ENCODE results near the gene RAB11FIP4.

The RAB11FIP4 gene

GRCh38 chr17:31573047-31573446 is 181.6 kb downstream of the RAB11FIP4 start:
- no peak for TF ChIP-seq FOXP2 (optimal IDR thresholded peaks at IDR 0.05; ENCODE audit: borderline replicate concordance, extremely low read depth, extremely low read length, insufficient read depth)
- TF ChIP-seq TAF1 (IDR thresholded peaks at IDR 0.05; ENCODE audit: borderline replicate concordance, insufficient read depth, low read length) = no peak
- no peak for TF ChIP-seq REST (IDR thresholded peaks at IDR 0.05; ENCODE audit: insufficient read depth in 1 of 2, low read depth in 2 of 2, low read length in 2 of 2)
- TF ChIP-seq POLR2AphosphoS5 (IDR thresholded peaks at IDR 0.05; ENCODE audit: low read depth, low read length) = no peak
- TF ChIP-seq SIN3A (IDR thresholded peaks at IDR 0.05; ENCODE audit: borderline replicate concordance, insufficient read depth, low read length) = no peak

- no peak for TF ChIP-seq POLR2AphosphoS5 (IDR thresholded peaks at IDR 0.05; ENCODE audit: low read depth, low read length)
- TF ChIP-seq TAF1 (IDR thresholded peaks at IDR 0.05; ENCODE audit: borderline replicate concordance, insufficient read depth, low read length) = no peak
- no peak for TF ChIP-seq FOXP2 (optimal IDR thresholded peaks at IDR 0.05; ENCODE audit: borderline replicate concordance, extremely low read depth, extremely low read length, insufficient read depth)
- TF ChIP-seq SIN3A (IDR thresholded peaks at IDR 0.05; ENCODE audit: borderline replicate concordance, insufficient read depth, low read length) = no peak
- TF ChIP-seq REST (IDR thresholded peaks at IDR 0.05; ENCODE audit: insufficient read depth in 1 of 2, low read depth in 2 of 2, low read length in 2 of 2) = no peak
These were observed 182.4 kb downstream of the RAB11FIP4 start for GRCh38 chr17:31573861-31574260.

- TF ChIP-seq REST (IDR thresholded peaks at IDR 0.05; ENCODE audit: insufficient read depth in 1 of 2, low read depth in 2 of 2, low read length in 2 of 2) (no peak), SIN3A (IDR thresholded peaks at IDR 0.05; ENCODE audit: borderline replicate concordance, insufficient read depth, low read length) (no peak)
These were observed 183.0 kb downstream of the RAB11FIP4 start for GRCh38 chr17:31574458-31574857.

- TF ChIP-seq FOXP2 (optimal IDR thresholded peaks at IDR 0.05; ENCODE audit: borderline replicate concordance, extremely low read depth, extremely low read length, insufficient read depth) = no peak
- no peak for TF ChIP-seq TAF1 (IDR thresholded peaks at IDR 0.05; ENCODE audit: borderline replicate concordance, insufficient read depth, low read length)
- TF ChIP-seq SIN3A (IDR thresholded peaks at IDR 0.05; ENCODE audit: borderline replicate concordance, insufficient read depth, low read length) = no peak
- no peak for TF ChIP-seq POLR2AphosphoS5 (IDR thresholded peaks at IDR 0.05; ENCODE audit: low read depth, low read length)
- no peak for TF ChIP-seq REST (IDR thresholded peaks at IDR 0.05; ENCODE audit: insufficient read depth in 1 of 2, low read depth in 2 of 2, low read length in 2 of 2)
These were observed 183.6 kb downstream of the RAB11FIP4 start for GRCh38 chr17:31575043-31575442.

- TF ChIP-seq POLR2AphosphoS5 (IDR thresholded peaks at IDR 0.05; ENCODE audit: low read depth, low read length) = no peak
These were observed 187.8 kb downstream of the RAB11FIP4 start for GRCh38 chr17:31579265-31579664.

Data from PFSK-1 (cell line).